DMS 273 treated with DMSO at 0.1 percent for 48 hours (cell line): ENCODE data around the gene TMEM272.

Experiments used
- DNase-seq: peaks from one replicate; lab custom pipeline; 2025; lab: John Stamatoyannopoulos, UW

Gene TMEM272

GRCh38 chr13:51780099-51780498, 64.9 kb downstream of the TMEM272 start:
- no peak for DNase-seq

GRCh38 chr13:51778392-51778791, 66.6 kb downstream of the TMEM272 start:
- DNase-seq: no peak

GRCh38 chr13:51777921-51778320, 67.1 kb downstream of the TMEM272 start:
- no peak for DNase-seq

DNA sequence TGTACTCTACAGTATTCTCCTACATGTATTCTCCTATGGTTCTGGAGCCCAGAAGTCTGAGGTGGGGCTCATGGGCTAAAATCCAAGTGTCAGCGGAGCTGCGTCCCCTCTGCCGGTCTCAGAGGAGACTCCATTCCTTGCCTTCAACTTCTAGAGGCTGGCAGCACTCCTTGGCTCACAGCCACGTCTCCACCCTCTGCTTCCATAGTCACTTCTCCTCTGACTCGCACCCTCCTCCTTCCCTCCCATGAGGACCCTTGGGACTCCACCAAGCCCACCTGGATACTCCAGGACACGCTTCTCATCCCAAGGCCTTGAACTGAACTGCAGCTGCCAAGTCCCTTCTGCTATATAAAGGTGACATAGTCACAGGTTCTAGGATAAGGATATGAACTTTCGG, 68.8 kb downstream of the TMEM272 start:
- no peak for DNase-seq

GRCh38 chr13:51773515-51773914, 71.5 kb downstream of the TMEM272 start:
- DNase-seq: no peak

GRCh38 chr13:51772781-51773180, 72.2 kb downstream of the TMEM272 start:
- DNase-seq: no peak

DNA sequence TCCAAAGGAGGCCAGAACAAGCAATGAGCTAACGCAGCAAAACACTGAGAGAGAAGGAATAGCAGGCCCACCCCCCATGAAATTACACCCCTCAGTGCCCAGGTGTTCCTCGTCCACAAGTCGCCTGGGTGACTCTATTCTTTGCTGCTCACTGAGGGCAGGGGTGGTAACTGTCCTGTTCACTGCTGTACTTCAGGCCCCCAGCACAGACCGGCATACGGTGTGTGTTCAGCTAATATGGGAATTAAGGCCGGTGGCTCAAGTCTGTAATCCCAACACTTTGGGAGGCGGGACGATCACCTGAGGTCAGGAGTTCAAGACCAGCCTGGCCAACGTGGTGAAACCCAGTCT, 72.9 kb downstream of the TMEM272 start:
- no peak for DNase-seq

DNA sequence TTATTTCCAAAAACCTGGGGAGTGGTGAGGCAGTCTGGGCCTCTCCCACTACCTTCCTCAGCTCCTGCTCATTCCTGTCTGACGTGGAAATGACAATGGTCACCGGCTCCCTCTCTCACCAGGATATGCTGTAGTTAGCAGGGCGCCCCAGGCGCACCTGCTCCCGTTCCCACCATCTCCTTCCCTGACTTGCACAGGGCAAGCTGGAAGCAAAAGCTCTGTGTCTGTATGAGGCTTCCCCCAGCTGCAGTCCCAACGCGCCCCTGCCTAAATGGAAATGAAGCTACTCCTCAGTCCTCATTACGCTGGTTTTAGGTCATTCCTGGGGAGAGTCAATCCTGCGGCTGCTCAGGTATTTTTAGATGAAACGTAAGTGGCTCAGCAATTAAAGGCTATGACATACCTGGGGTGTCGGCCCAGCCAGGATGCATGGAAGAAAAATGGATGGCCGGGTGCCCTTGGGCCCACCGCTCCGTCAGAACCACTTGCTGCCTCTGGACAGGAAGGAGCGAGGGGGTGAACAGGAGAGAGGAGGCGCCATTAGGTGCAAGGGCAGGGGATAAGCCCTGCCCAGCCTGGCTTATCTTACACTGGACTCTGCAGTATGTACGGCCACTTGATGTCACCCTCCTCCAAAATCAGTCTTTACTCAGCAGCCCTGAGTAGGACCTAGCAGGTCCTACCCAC, 73.4 kb downstream of the TMEM272 start:
- DNase-seq: no peak

- no peak for DNase-seq
Observed at GRCh38 chr13:51770681-51771417, 74.1 kb downstream of the TMEM272 start.

GRCh38 chr13:51770160-51770559, 74.8 kb downstream of the TMEM272 start:
- no peak for DNase-seq

DNA sequence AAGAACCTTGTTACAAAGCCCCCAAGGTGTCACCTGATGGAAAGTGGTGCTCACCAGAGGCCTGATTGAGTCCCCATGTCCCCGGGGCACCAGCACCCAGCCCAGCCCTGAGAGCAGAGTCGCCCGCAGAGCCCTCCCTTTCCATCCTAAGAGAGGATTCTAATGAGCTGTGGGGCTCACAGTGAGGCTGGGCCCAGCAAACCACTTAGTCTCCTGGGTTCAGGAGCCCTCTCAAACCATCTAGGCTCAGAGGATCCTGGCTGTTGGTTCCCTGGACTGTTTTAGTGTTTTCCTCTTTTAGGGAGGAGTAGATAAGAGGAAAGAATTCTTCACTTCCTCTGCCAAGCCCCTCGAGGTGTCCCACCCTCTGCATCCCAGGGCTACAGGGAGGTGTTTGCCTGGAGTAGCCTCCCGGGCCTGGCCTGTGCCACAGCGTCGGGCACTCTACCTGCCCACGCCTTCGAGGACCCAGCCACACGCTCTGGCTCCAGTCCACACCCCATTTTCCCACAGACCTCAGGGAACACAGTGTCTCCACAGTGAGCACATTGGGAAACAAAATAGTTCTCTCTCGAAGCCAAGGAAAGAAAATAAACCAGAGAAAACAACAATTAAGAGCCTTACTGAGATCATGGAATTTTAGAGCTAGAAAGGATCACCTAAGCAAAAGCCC, 75.4 kb downstream of the TMEM272 start:
- DNase-seq: no peak

DNA sequence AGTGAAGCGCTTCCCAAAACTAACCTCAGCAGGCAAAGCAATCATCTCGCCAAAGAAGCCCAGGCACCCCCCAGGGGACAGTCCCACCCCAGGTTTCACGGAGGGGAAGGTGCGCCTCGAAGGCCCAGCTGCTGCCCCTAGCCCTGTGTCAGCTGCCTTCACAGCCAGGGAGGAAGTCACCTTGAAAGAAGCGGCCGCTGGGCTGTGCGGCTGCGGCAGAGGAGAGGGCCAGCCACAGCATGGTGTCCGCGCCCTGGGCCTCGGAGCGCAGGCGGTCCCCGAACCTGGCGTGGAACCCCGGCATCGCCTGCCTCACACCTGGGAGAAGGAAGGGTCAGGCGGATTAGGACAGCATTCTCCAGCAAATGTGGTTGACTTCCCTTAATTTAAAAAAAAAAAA, 76.0 kb downstream of the TMEM272 start:
- no peak for DNase-seq

DNA sequence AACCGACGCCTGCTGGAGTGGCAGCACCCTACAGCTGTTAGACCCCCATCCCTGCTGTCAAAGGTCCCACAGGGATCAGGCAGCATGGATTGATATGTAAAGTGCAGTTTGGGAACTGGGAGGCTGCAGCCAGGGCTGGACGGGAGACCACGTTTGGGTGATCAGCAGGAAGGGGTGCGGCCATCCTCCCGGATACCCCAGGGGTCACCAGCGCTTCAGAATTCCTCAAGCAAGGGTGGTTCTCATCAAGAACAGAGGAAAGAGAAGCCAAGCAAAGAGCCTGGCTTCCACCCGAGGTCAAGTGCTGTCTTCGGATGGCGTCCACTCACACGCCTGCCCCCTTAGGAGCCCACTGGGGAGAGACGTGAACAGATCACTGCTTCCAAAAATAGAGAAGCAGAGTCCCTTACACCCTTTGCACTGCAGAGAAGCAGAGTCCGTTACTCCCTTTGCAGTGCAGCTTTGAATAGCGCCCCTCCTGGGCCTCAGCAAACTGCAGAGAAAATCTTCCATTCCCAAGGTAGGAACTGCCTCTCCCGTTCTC, 76.5 kb downstream of the TMEM272 start:
- DNase-seq: no peak

- no peak for DNase-seq
Observed at GRCh38 chr13:51767100-51767499, 77.9 kb downstream of the TMEM272 start.

GRCh38 chr13:51765142-51765515, 79.8 kb downstream of the TMEM272 start:
- DNase-seq: no peak

DNA sequence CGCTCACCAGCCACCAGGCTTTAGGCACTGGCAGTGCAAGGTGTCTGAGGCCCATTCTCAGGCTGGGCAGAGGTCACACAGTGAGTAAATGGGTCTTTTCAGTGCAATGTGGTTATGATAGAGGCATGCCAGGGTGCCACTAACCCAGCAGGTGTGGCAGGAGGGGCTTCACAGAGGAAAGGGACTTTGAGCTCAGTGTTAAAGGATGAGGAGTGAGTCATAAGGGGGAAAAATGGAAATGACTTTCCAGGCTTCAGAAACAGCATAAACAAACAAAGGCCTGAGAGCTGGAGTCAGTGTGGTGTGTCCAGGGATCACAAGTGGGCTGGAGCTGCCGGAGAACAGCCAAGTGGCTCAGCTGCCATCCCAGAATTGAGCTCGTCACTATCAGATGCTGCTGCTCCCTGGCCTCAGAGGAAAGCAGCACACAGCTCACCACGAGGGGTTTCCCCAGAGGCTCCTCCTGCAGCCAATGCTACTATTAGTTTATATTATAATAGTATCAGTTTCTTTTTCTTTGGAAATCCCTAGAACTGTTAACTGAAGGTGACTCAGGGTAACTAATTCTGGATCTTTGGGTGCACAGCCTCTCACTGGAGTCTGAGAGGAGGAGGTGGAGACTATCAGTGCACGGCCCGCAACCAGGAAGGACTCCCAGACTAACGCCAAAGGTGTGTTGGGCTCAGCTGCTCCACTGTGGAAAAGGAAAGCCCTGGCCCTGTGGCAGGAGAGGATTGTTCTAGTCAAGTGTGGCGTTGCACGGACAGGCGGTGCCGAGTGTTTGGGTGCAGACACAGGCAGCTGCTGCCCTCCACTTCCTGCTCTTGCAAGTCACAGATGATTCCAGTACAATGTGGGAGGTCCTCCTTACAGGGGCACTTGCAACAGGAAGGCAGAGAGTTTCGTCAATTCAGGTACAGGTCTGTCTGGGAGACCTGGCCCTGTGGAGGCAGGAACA, 80.5 kb downstream of the TMEM272 start:
- no peak for DNase-seq

- DNase-seq: no peak
Observed at GRCh38 chr13:51763486-51763885, 81.5 kb downstream of the TMEM272 start.
